HepG2 (cell line): ENCODE measurements around the gene LARP4. TPM values are rescaled to one million over a fixed set of nuclear protein-coding genes. Genes with fewer than 3 reads are reported as not detected.

Source experiments
- AHR ChIP-seq: IDR thresholded peaks from 2 replicates; pipeline ENCODE4 v1.6.1; 2018; ENCODE audit warnings: missing genetic modification reagents, missing compliant biosample characterization
- ATM ChIP-seq: fragments of 450-650 bp; IDR thresholded peaks from 2 replicates; pipeline ENCODE4 v1.7.1; 2017; ENCODE audit warnings: mild to moderate bottlenecking, borderline replicate concordance
- CCAR2 ChIP-seq: fragments of 200-400 bp; formaldehyde crosslinking; optimal IDR thresholded peaks from 2 replicates; pipeline ENCODE3; 2018; ENCODE audit warnings: low read depth, mild to moderate bottlenecking, low read length, moderate library complexity
- ETV5 ChIP-seq: IDR thresholded peaks from 2 replicates; pipeline ENCODE4 v1.6.1; 2018; ENCODE audit warnings: missing biosample characterization, missing genetic modification reagents, inconsistent platforms, borderline replicate concordance
- GABPA ChIP-seq, 2 experiments: IDR thresholded peaks; 2 replicates each; pipeline ENCODE4 v1.6.1; 2011 to 2016; ENCODE audit warnings: low read depth in 2 of 2, low read length in 1 of 2, missing biosample characterization in 1 of 2, missing genetic modification characterization in 1 of 2
- GATAD1 ChIP-seq: IDR thresholded peaks from 2 replicates; pipeline ENCODE4 v1.6.1; 2016; ENCODE audit warnings: missing genetic modification reagents, missing compliant biosample characterization
- HNF4G ChIP-seq, 2 experiments: sonication (generic) in 1 of 2; formaldehyde crosslinking in 1 of 2; IDR thresholded peaks; 2 replicates each; pipeline versions ENCODE4 v1.4.0 to v1.6.1; 2011 to 2020; ENCODE audit warnings: borderline replicate concordance in 2 of 2, low read depth in 2 of 2, mild to moderate bottlenecking in 2 of 2, low read length in 1 of 2, missing genetic modification reagents in 1 of 2, moderate library complexity in 1 of 2
- HOXD1 ChIP-seq: sonication (generic); formaldehyde crosslinking; IDR thresholded peaks from 2 replicates; pipeline ENCODE4 v1.5.0; 2020; ENCODE audit warnings: missing genetic modification reagents
- MAX ChIP-seq: IDR thresholded peaks from 2 replicates; pipeline ENCODE4 v1.6.1; 2012; ENCODE audit warnings: inconsistent platforms
- NFE2L2 ChIP-seq: fragments of 150-350 bp; IDR thresholded peaks from 2 replicates; pipeline ENCODE4 v1.6.1; 2014; ENCODE audit warnings: low read length
- PLRG1 ChIP-seq: fragments of 450-650 bp; conservative IDR thresholded peaks from 2 replicates; pipeline ENCODE4 v1.6.1; 2016
- PLSCR1 ChIP-seq: sonication (generic); formaldehyde crosslinking; IDR thresholded peaks from 2 replicates; pipeline ENCODE4 v1.5.0; 2020; ENCODE audit warnings: missing genetic modification reagents, mild to moderate bottlenecking, borderline replicate concordance
- POLR2G ChIP-seq: fragments of 200-400 bp; formaldehyde crosslinking; IDR thresholded peaks from 2 replicates; pipeline ENCODE4 v1.6.1; 2018; ENCODE audit warnings: mild to moderate bottlenecking, low read depth, low read length, moderate library complexity
- TEAD3 ChIP-seq: optimal IDR thresholded peaks from 2 replicates; pipeline ENCODE3; 2016; ENCODE audit warnings: borderline replicate concordance
- ZBTB8A ChIP-seq: sonication (generic); formaldehyde crosslinking; IDR thresholded peaks from 2 replicates; pipeline ENCODE4 v1.4.0; 2020; ENCODE audit warnings: mild to moderate bottlenecking, low read depth, missing genetic modification reagents, borderline replicate concordance
- ZFP36 ChIP-seq: fragments of 150-350 bp; IDR thresholded peaks from 2 replicates; pipeline ENCODE4 v1.6.1; 2018; ENCODE audit warnings: borderline replicate concordance, low read length, low read depth; ENCODE audit not compliant: partially characterized antibody
- ZFP37 ChIP-seq: sonication (generic); formaldehyde crosslinking; IDR thresholded peaks from 2 replicates; pipeline ENCODE4 v1.4.0; 2020; ENCODE audit warnings: missing genetic modification reagents, borderline replicate concordance
- ZNF18 ChIP-seq: sonication (generic); formaldehyde crosslinking; IDR thresholded peaks from 2 replicates; pipeline ENCODE4 v1.8.0; 2022; ENCODE audit warnings: mild to moderate bottlenecking, missing genetic modification reagents; ENCODE audit not compliant: insufficient replicate concordance
- ZNF281 ChIP-seq: sonication (generic); formaldehyde crosslinking; IDR thresholded peaks from 2 replicates; pipeline ENCODE4 v1.4.0; 2020; ENCODE audit warnings: missing genetic modification reagents, borderline replicate concordance
- ZNF317 ChIP-seq: sonication (generic); formaldehyde crosslinking; IDR thresholded peaks from 2 replicates; pipeline ENCODE4 v1.5.0; 2020; ENCODE audit warnings: mild to moderate bottlenecking, missing genetic modification reagents
- ZNF549 ChIP-seq: sonication (generic); formaldehyde crosslinking; IDR thresholded peaks from 2 replicates; pipeline ENCODE4 v1.5.0; 2020; ENCODE audit warnings: missing genetic modification reagents
- ZNF740 ChIP-seq: sonication (generic); formaldehyde crosslinking; IDR thresholded peaks from 2 replicates; pipeline ENCODE4 v1.4.0; 2020; ENCODE audit warnings: missing genetic modification reagents
- ZSCAN31 ChIP-seq: sonication (generic); formaldehyde crosslinking; IDR thresholded peaks from 2 replicates; pipeline ENCODE4 v1.5.0; 2020; ENCODE audit warnings: low read depth, mild to moderate bottlenecking, missing genetic modification reagents
- polyA plus RNA-seq, 8 experiments: library from polyadenylated mRNA; depleted of rRNA in 3 of 8; stranded (reverse) in 7 of 8; unstranded in 1 of 8; fragments of >200 nt; fragmentation: Illumina TruSeq in 4 of 8; extraction: Trizol in 4 of 8; gene quantifications; 2 replicates each; pipeline versions ENCODE4 v1.2.1 to v1.2.3, GENCODE V29; 2011 to 2016; ENCODE audit warnings: low read depth in 4 of 8, missing spikeins in 1 of 8, mixed read lengths in 1 of 8; ENCODE audit not compliant: insufficient read depth in 1 of 8
- total RNA-seq, 5 experiments: library from RNA; depleted of rRNA; stranded (reverse); fragments of >200 nt; fragmentation: Illumina TruSeq; extraction: Trizol; gene quantifications; 2 replicates each; pipeline ENCODE4 v1.2.3, GENCODE V29; 2016; ENCODE audit warnings: low read depth in 1 of 5

Gene LARP4
- total and polyA plus RNA-seq, 2 of the 13 experiments (the other 11 are each of a cell fraction or from before 2014, with no cell fraction given), result 16.4 to 42.7 TPM

GRCh38 chr12:50400638-50401499 lies at the start of gene LARP4 (continued):
- TF ChIP-seq GATAD1 (CRISPR knock-in tag), result peak; percentile 84
- peak; percentile 64; the same call in 1 of the 2 replicates for TF ChIP-seq HOXD1 (CRISPR knock-in tag)
- no peak for TF ChIP-seq ZNF549 (CRISPR knock-in tag)
- peak; percentile 46; the same call in 1 of the 2 replicates for TF ChIP-seq ZNF740 (CRISPR knock-in tag)
- no peak for TF ChIP-seq NFE2L2
- TF ChIP-seq ZSCAN31, result peak; percentile 57
- peak; percentile 60 for TF ChIP-seq ZNF18 (CRISPR knock-in tag)
- no peak for TF ChIP-seq ZNF281
- no peak for TF ChIP-seq ATM
- TF ChIP-seq AHR (CRISPR knock-in tag), result 0 out of 2 replicates have a peak, but pooled peaks have one; percentile 46
- TF ChIP-seq HNF4G (IDR thresholded peaks at IDR 0.05; ENCODE audit: borderline replicate concordance, low read depth, low read length), result no peak
- TF ChIP-seq HNF4G (CRISPR knock-in tag; IDR thresholded peaks at IDR 0.05; ENCODE audit: borderline replicate concordance, low read depth), result peak; percentile 43; the same call in 1 of the 2 replicates
- peak; percentile 89 for TF ChIP-seq POLR2G
- TF ChIP-seq ZNF317 (CRISPR knock-in tag), result peak; percentile 62
- peak; percentile 88 for TF ChIP-seq GABPA (IDR thresholded peaks at IDR 0.05; ENCODE audit: low read depth, low read length)
- peak; percentile 99 for TF ChIP-seq GABPA (CRISPR knock-in tag; IDR thresholded peaks at IDR 0.05; ENCODE audit: low read depth)
- no peak; the same call in 1 of the 2 replicates for TF ChIP-seq ZFP37 (CRISPR knock-in tag)
- no peak for TF ChIP-seq PLRG1
- no peak for TF ChIP-seq ZBTB8A (CRISPR knock-in tag)
- peak; percentile 92 for TF ChIP-seq MAX
- TF ChIP-seq CCAR2, result no peak
- no peak for TF ChIP-seq ZFP36
- TF ChIP-seq PLSCR1 (CRISPR knock-in tag), result 0 out of 2 replicates have a peak, but pooled peaks have one; percentile 34
- TF ChIP-seq TEAD3 (CRISPR knock-in tag), result peak; percentile 36
- no peak for TF ChIP-seq ETV5 (CRISPR knock-in tag)
